Vagina (tissue), 2 donors: ENCODE measurements around the gene UPB1. TPM values are rescaled to one million over a fixed set of nuclear protein-coding genes. Genes with fewer than 3 reads are reported as not detected.

Experiments used
- DNase-seq, 2 donors: peaks; one replicate each; pipeline ENCODE4 v3.0.0-alpha.2; 2017; ENCODE audit errors: extremely low spot score in 2 of 2
- H3K27ac ChIP-seq: fragments of 200-600 bp; sonication (generic); one replicate; pipeline ENCODE4 v1.5.1; 2019
- H3K27me3 ChIP-seq: fragments of 200-600 bp; sonication (generic); one replicate; pipeline ENCODE4 v1.5.1; 2019
- H3K36me3 ChIP-seq, 2 donors: fragments of 200-600 bp; sonication (generic); one replicate each; pipeline ENCODE4 v1.5.1; 2017 to 2019
- H3K4me1 ChIP-seq: fragments of 200-600 bp; sonication (generic); one replicate; pipeline ENCODE4 v1.5.1; 2019
- H3K4me3 ChIP-seq, 2 donors: fragments of 200-600 bp; sonication (generic); 1 replicate in 1 of 2; 2 replicates in 1 of 2; pipeline ENCODE4 v1.5.1; 2016 to 2019
- H3K9me3 ChIP-seq: fragments of 200-600 bp; sonication (generic); one replicate; pipeline ENCODE4 v1.5.1; 2019
- POLR2A ChIP-seq, 2 donors: fragments of 450-650 bp; IDR thresholded peaks; one replicate each; pipeline ENCODE4 v1.6.1; 2017; ENCODE audit warnings: antibody characterized with exemption in 2 of 2, mild to moderate bottlenecking in 2 of 2, moderate library complexity in 2 of 2
- POLR2AphosphoS5 ChIP-seq, 2 donors: sonication (generic); formaldehyde crosslinking; IDR thresholded peaks; one replicate each; pipeline ENCODE4 v1.9.0; 2017; ENCODE audit warnings: antibody characterized with exemption in 2 of 2, mild to moderate bottlenecking in 2 of 2, low read depth in 1 of 2; ENCODE audit not compliant: insufficient read depth in 1 of 2
- intact Hi-C: fragments of 100-400 bp; cut with DNase I; formaldehyde crosslinking; loops from one replicate; pipeline ENCODE4 v1.15.1; 2023
- total RNA-seq: library from RNA; depleted of rRNA; stranded (reverse); fragments of >200 nt; gene quantifications from one replicate; pipeline ENCODE4 v1.2.3, GENCODE V29; 2016
- TF ChIP-seq, protein P1 (sequence below), 3 experiments: fragments of 450-650 bp in 2 of 3; fragments of 200-600 bp in 1 of 3; sonication (generic) in 1 of 3; IDR thresholded peaks; one replicate each; pipeline ENCODE4 v1.5.1; 2017 to 2019; ENCODE audit warnings: antibody characterized with exemption in 3 of 3, mild to moderate bottlenecking in 2 of 3, moderate library complexity in 2 of 3

Gene UPB1
- total RNA-seq, 1 donor from 2014 or later, result not detected

DNA sequence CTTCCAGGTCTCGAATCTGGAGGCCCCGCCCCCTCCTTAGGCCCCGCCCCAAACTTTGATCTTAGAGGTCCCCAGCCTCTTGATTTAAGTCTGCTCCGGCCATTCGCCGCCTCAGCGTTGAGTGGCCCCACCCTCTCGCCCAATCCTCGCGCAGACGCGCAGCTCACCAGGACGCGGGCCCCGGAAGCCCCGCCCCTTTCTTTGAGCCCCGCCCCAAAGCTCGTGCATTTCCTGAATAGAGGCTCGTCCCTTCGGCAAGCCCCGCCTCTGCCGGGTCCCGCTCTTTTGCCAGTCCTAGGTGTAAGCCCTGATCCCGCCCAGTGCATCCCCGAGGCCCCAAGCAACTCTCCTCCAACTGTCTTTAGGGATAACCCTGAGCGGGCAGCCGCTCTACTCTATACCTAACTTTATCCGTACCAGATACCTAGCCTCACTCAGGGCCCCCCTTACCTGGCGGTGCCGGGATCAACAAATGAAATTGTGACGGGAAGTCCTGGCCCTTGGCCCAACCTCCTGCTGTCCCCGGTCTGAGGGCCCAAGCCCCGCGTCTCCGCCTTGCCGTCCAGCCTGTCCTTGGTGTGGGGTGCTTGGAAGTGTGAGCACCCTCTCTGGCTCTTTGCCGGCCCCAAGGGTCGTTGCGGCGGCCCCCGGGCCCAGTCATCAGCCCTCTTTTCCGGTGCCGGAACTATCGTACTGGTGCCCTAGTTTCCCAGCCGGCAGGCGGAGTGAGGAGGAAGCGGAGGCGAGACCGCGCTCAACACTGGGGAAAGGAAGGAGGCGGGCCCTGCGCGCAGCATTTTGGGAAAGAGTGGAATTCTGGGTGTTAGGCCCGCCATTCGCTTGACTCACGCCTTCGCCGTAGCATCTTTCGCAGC is 60.3 kb downstream of the UPB1 start, which contains the start of gene SNRPD3:
SNRPD3 (plus strand) TSS at position 835 of the 875 bp plus-strand sequence. CDS start 1,676 bp downstream, outside the sequence.
- DNase-seq, result peak in 1 of 2 donors; percentile 99
- intact Hi-C loops, result no loop called here
- Histone ChIP-seq H3K36me3 (peaks cover 0 to 13% of the 10 kb centered on the region in 2 donors), H3K27me3 (no peaks in the 10 kb centered on the region), H3K4me1 (peaks cover 55% of the 10 kb centered on the region), H3K9me3 (no peaks in the 10 kb centered on the region), H3K4me3 (peak within 1 kb of the TSS; percentile 76 to 94), H3K27ac (peak within 1 kb of the TSS; percentile 99)
- TF ChIP-seq POLR2A (IDR thresholded peaks at IDR 0.05) (peak in 1 of 2 donors; percentile 34), POLR2AphosphoS5 (IDR thresholded peaks at IDR 0.05; ENCODE audit: insufficient read depth in 1 of 2, low read depth in 1 of 2) (peak; percentile 96 to 97)
- TF ChIP-seq, protein P1, sequence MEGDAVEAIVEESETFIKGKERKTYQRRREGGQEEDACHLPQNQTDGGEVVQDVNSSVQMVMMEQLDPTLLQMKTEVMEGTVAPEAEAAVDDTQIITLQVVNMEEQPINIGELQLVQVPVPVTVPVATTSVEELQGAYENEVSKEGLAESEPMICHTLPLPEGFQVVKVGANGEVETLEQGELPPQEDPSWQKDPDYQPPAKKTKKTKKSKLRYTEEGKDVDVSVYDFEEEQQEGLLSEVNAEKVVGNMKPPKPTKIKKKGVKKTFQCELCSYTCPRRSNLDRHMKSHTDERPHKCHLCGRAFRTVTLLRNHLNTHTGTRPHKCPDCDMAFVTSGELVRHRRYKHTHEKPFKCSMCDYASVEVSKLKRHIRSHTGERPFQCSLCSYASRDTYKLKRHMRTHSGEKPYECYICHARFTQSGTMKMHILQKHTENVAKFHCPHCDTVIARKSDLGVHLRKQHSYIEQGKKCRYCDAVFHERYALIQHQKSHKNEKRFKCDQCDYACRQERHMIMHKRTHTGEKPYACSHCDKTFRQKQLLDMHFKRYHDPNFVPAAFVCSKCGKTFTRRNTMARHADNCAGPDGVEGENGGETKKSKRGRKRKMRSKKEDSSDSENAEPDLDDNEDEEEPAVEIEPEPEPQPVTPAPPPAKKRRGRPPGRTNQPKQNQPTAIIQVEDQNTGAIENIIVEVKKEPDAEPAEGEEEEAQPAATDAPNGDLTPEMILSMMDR (IDR thresholded peaks at IDR 0.05), result peak in 1 of 3 experiments; percentile 30

DNA sequence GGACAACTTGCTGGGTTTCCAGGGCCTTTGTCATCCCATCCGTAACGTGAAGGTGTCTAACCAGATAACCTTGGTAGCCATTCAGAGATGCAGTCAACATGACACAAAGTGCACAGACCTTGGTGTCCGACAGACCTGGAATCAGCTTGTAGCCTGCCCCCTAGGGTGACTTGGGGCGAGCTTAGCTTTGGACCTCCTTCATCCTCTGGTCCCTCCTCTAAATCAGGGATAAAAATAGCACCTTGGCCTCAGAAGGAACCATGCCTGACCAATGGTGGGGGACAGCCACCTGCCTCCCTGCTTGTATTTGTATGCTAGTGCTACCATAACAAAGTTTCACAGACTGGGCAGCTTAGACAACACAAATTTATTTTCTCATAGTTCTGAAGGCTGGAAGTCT is 64.3 kb downstream of the UPB1 start:
- Histone ChIP-seq H3K4me1 (peaks cover 41% of the 10 kb centered on the region), H3K9me3 (no peaks in the 10 kb centered on the region), H3K4me3 (no peak overlapping the region), H3K36me3 (peaks cover 0 to 24% of the 10 kb centered on the region in 2 donors), H3K27me3 (no peaks in the 10 kb centered on the region), H3K27ac (no peak overlapping the region)
- intact Hi-C loops, result no loop called here
- TF ChIP-seq, protein P1 (IDR thresholded peaks at IDR 0.05), result no peak
- TF ChIP-seq POLR2A (IDR thresholded peaks at IDR 0.05) (no peak), POLR2AphosphoS5 (IDR thresholded peaks at IDR 0.05; ENCODE audit: insufficient read depth in 1 of 2, low read depth in 1 of 2) (no peak)
- no peak for DNase-seq

DNA sequence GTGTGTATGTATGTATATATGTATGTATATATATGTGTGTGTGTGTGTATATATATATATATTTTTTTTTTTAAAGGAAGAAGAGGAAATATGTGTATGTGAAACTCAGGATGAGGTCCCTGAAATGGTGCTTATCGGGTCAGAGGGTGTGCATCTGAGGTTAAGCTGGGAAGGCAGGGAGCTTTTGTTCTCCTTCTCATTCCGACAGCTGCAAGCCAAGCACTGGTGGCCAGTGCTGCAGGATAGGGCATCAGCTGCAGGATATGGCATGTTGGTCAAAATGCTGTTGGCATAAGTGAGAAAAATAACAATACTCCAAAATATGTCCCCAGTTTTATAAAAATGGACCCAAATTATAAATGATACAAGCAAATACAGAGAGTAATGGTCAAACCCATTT is 68.1 kb downstream of the UPB1 start:
- H3K9me3 ChIP-seq, result no peaks in the 10 kb centered on the region
- no peak overlapping the region for H3K4me3 ChIP-seq
- no peak overlapping the region for H3K27ac ChIP-seq
- no peak for DNase-seq
- peaks cover 0 to 23% of the 10 kb centered on the region in 2 donors for H3K36me3 ChIP-seq
- H3K4me1 ChIP-seq, result peaks cover 48% of the 10 kb centered on the region
- intact Hi-C loops, result no loop called here
- TF ChIP-seq POLR2AphosphoS5 (IDR thresholded peaks at IDR 0.05; ENCODE audit: insufficient read depth in 1 of 2, low read depth in 1 of 2) (no peak), POLR2A (IDR thresholded peaks at IDR 0.05) (no peak)
- TF ChIP-seq, protein P1 (IDR thresholded peaks at IDR 0.05), result no peak
- no peaks in the 10 kb centered on the region for H3K27me3 ChIP-seq

DNA sequence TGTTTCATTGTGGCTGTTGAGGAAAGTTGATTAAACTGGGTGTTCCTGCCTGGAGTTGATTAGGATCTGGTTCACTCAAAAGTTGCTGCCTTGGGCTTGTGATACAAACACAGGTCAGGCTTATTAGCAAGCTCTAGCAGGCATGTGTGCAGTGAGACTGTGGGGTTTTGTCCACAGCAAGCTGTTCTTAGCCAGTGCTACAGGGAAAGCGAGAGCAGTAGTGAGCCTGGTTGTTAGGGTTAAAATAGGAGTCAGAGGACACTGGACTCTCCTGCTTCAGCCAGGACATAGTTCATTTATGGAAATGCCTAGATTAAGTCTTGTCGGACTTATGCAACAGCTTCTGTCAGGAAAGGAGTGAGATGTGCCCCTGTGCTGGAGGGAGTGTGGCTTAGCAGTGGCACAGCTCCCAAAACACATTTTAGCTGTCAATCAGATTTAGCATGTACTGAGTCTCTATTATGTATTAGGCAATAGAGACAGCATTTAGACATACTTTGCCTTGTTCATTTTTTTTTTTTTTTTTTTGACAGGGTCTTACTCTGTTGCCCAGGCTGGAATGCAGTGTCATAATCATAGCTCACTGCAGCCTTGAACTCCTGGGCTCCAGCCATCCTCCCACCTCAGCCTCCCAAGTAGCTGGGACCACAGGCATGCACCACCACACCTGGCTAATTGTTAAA is 69.4 kb downstream of the UPB1 start:
- Histone ChIP-seq H3K36me3 (peaks cover 0 to 30% of the 10 kb centered on the region in 2 donors), H3K27ac (peak overlapping the region; percentile 24), H3K4me3 (no peak overlapping the region), H3K27me3 (no peaks in the 10 kb centered on the region), H3K4me1 (peaks cover 48% of the 10 kb centered on the region), H3K9me3 (no peaks in the 10 kb centered on the region)
- intact Hi-C loops, result no loop called here
- TF ChIP-seq, protein P1 (IDR thresholded peaks at IDR 0.05), result no peak
- TF ChIP-seq POLR2AphosphoS5 (IDR thresholded peaks at IDR 0.05; ENCODE audit: insufficient read depth in 1 of 2, low read depth in 1 of 2), result peak in 1 of 2 donors; percentile 7
- no peak for DNase-seq
